ENCODE results near the gene TOX2.

DNA sequence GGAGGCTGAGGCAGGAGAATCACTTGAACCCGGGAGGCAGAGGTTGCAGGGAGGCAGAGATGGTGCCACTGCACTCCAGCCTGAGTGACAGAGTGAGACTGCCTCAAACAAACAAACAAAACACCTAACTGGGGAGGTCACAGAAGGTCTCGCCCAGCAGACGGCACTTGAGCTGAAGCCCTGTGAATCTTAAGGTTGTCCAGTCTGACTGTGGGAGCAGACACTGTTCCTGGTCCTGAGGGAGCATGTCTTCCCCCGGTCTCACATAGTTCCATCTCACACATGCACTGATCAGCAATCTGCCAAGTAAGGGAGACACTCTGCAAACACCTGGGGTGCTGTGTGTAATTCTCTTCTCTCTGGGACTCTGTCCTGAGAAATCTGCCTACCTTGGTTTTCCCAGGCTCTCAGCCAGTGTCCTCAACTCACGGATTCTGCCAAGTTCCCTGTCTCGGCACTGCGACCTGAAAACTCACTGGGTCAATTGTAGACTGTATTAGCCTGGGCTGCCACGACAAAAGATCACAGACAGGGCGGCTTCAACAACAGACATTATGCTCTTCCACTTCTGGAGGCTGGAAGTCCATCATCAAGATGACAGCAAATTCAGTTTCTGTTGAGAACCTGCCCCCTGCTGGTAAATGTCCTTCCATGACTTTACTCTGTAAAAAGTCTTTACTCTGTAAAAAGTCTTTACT, 178.0 kb downstream of the TOX2 start:
- TF ChIP-seq CTCF (IDR thresholded peaks at IDR 0.05; ENCODE audit: low read depth, low read length, poor library complexity, severe bottlenecking) (peak; percentile 68), EZH2phosphoT487 (IDR thresholded peaks at IDR 0.05; ENCODE audit: borderline replicate concordance, low read length) (no peak)
